ENCODE data around the gene NR2F2.

The NR2F2 gene

GRCh38 chr15:96362011-96362754, 31.7 kb downstream of the NR2F2 start:
- TF ChIP-seq CTCF (IDR thresholded peaks at IDR 0.05; ENCODE audit: low read length) (no peak), EZH2 (IDR thresholded peaks at IDR 0.05; ENCODE audit: borderline replicate concordance, low read length) (no peak)
- Histone ChIP-seq H2AFZ (ENCODE audit: low read length) (no peak overlapping the region), H3K9ac (ENCODE audit: low read length) (no peak overlapping the region), H3K36me3 (ENCODE audit: insufficient read depth, low read length) (no peaks in the 10 kb centered on the region), H4K20me1 (ENCODE audit: insufficient read depth, low read length) (no peaks in the 10 kb centered on the region), H3K27ac (ENCODE audit: low read depth, low read length, poor library complexity, severe bottlenecking) (no peak overlapping the region), H3K4me3 (ENCODE audit: low read depth, low read length, poor library complexity, severe bottlenecking) (no peak overlapping the region), H3K79me2 (ENCODE audit: insufficient read depth, low read length) (no peaks in the 10 kb centered on the region), H3K27me3 (ENCODE audit: insufficient read depth, low read length) (no peaks in the 10 kb centered on the region), H3K4me1 (ENCODE audit: insufficient read depth, low read length, severe bottlenecking) (no peaks in the 10 kb centered on the region), H3F3A (ENCODE audit: insufficient read depth, low read length) (no peaks in the 10 kb centered on the region), H3K9me3 (ENCODE audit: low read length) (no peaks in the 10 kb centered on the region), H3K4me2 (ENCODE audit: low read length) (no peak overlapping the region), H3K9me2 (ENCODE audit: low read depth, low read length) (no peaks in the 10 kb centered on the region)

GRCh38 chr15:96362755-96363651, 32.5 kb downstream of the NR2F2 start:
- no peak overlapping the region for H3K9ac ChIP-seq (ENCODE audit: low read length)
- H3K4me2 ChIP-seq (ENCODE audit: low read length) = no peak overlapping the region
- no peaks in the 10 kb centered on the region for H3K4me1 ChIP-seq (ENCODE audit: insufficient read depth, low read length, severe bottlenecking)
- no peaks in the 10 kb centered on the region for H3K27me3 ChIP-seq (ENCODE audit: insufficient read depth, low read length)
- no peaks in the 10 kb centered on the region for H3K36me3 ChIP-seq (ENCODE audit: insufficient read depth, low read length)
- no peak overlapping the region for H3K27ac ChIP-seq (ENCODE audit: low read depth, low read length, poor library complexity, severe bottlenecking)
- H4K20me1 ChIP-seq (ENCODE audit: insufficient read depth, low read length) = no peaks in the 10 kb centered on the region
- no peaks in the 10 kb centered on the region for H3K9me3 ChIP-seq (ENCODE audit: low read length)
- H3K9me2 ChIP-seq (ENCODE audit: low read depth, low read length) = no peaks in the 10 kb centered on the region
- TF ChIP-seq EZH2 (IDR thresholded peaks at IDR 0.05; ENCODE audit: borderline replicate concordance, low read length) (no peak), CTCF (IDR thresholded peaks at IDR 0.05; ENCODE audit: low read length) (no peak)
- no peak overlapping the region for H2AFZ ChIP-seq (ENCODE audit: low read length)
- no peaks in the 10 kb centered on the region for H3F3A ChIP-seq (ENCODE audit: insufficient read depth, low read length)
- H3K4me3 ChIP-seq (ENCODE audit: low read depth, low read length, poor library complexity, severe bottlenecking) = no peak overlapping the region
- no peaks in the 10 kb centered on the region for H3K79me2 ChIP-seq (ENCODE audit: insufficient read depth, low read length)

GRCh38 chr15:96363707-96364106, 33.2 kb downstream of the NR2F2 start:
- Histone ChIP-seq H3F3A (ENCODE audit: insufficient read depth, low read length) (no peaks in the 10 kb centered on the region), H3K9me2 (ENCODE audit: low read depth, low read length) (no peaks in the 10 kb centered on the region), H2AFZ (ENCODE audit: low read length) (no peak overlapping the region), H3K4me3 (ENCODE audit: low read depth, low read length, poor library complexity, severe bottlenecking) (no peak overlapping the region), H3K27ac (ENCODE audit: low read depth, low read length, poor library complexity, severe bottlenecking) (no peak overlapping the region), H3K4me1 (ENCODE audit: insufficient read depth, low read length, severe bottlenecking) (no peaks in the 10 kb centered on the region), H3K27me3 (ENCODE audit: insufficient read depth, low read length) (no peaks in the 10 kb centered on the region), H3K79me2 (ENCODE audit: insufficient read depth, low read length) (no peaks in the 10 kb centered on the region), H3K36me3 (ENCODE audit: insufficient read depth, low read length) (no peaks in the 10 kb centered on the region), H4K20me1 (ENCODE audit: insufficient read depth, low read length) (no peaks in the 10 kb centered on the region), H3K9me3 (ENCODE audit: low read length) (no peaks in the 10 kb centered on the region), H3K9ac (ENCODE audit: low read length) (no peak overlapping the region), H3K4me2 (ENCODE audit: low read length) (no peak overlapping the region)
- TF ChIP-seq CTCF (IDR thresholded peaks at IDR 0.05; ENCODE audit: low read length) (no peak), EZH2 (IDR thresholded peaks at IDR 0.05; ENCODE audit: borderline replicate concordance, low read length) (no peak)

Data from OCI-LY1 (cell line).